Fibroblast of the aortic adventitia (primary cell): Measurements from ENCODE around the gene TMEM107. TPM values are rescaled to one million over a fixed set of nuclear protein-coding genes. Genes with fewer than 3 reads are reported as not detected.

ENCODE experiments used
- DNase-seq: peaks from one replicate; pipeline ENCODE4 v3.0.0-alpha.2; 2010; ENCODE audit warnings: low read depth
- H3K4me3 ChIP-seq: 2 replicates; pipeline ENCODE4 v1.5.1; 2011; ENCODE audit warnings: low read depth, mild to moderate bottlenecking, control low read depth, low read length, moderate library complexity
- CTCF ChIP-seq: IDR thresholded peaks from 2 replicates; pipeline ENCODE4 v1.5.1; 2011; ENCODE audit warnings: mild to moderate bottlenecking, low read length, control low read depth, inconsistent platforms; ENCODE audit not compliant: insufficient read depth
- total RNA-seq: library from RNA; depleted of rRNA; stranded (reverse); fragments of >200 nt; gene quantifications from 2 replicates; pipeline ENCODE4 v1.2.3, GENCODE V29; 2012; ENCODE audit warnings: low replicate concordance

Gene TMEM107
- total RNA-seq, result 17.3 and 32.7 TPM in 2 replicates

- H3K4me3 ChIP-seq, result peak within 1 kb of the TSS; percentile 77
- DNase-seq, result peak; percentile 76
- peak; percentile 5 for TF ChIP-seq CTCF
Observed at GRCh38 chr17:8176197-8176940, at the start of gene TMEM107. TMEM107 (minus strand) TSS chr17:8176380; CDS start chr17:8176286, 94 bp downstream.

- no peak for TF ChIP-seq CTCF
- no peak for DNase-seq
- no peak overlapping the region for H3K4me3 ChIP-seq
Observed at GRCh38 chr17:8224891-8225812, 49.0 kb upstream of the TMEM107 start.

DNA sequence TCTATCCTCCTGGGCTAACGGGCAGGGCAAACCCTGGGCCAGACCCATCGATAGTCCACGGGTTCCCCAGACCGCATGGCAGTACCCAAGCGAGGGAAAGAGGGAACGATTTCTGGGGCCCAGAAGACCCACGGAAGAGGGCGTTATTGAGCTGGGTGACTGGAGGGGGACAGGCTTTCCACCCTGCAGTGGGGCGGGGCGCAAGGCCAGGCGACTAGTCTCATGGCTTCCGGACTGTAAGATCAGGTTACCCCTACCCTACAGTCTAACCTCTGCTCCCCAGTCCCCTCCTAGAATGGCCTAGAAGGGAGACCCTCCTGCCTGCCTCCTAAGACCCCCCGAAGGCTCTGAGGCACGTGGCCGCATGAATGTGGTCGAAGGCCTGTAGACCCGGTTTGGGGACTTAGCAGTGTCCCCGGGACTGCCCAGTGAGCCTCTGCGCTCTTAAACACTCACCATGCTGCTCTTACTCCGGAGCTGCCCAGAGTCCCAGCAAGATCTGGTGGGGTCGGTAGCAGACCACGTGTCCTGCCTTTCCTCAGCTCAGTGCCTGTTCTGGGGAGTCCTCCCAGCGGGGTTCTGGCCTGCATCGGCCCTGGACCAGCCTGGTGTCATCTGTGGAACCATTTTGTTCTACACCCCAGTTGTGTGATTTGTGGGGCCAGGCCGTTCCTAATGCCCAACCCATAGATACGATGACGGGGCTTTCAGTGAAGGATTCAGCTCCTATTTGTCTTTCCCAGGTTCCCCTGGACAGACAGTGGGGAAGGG, 47.4 kb upstream of the TMEM107 start:
- H3K4me3 ChIP-seq, result peak overlapping the region; percentile 73
- no peak for TF ChIP-seq CTCF
- DNase-seq, result peak; percentile 3

DNA sequence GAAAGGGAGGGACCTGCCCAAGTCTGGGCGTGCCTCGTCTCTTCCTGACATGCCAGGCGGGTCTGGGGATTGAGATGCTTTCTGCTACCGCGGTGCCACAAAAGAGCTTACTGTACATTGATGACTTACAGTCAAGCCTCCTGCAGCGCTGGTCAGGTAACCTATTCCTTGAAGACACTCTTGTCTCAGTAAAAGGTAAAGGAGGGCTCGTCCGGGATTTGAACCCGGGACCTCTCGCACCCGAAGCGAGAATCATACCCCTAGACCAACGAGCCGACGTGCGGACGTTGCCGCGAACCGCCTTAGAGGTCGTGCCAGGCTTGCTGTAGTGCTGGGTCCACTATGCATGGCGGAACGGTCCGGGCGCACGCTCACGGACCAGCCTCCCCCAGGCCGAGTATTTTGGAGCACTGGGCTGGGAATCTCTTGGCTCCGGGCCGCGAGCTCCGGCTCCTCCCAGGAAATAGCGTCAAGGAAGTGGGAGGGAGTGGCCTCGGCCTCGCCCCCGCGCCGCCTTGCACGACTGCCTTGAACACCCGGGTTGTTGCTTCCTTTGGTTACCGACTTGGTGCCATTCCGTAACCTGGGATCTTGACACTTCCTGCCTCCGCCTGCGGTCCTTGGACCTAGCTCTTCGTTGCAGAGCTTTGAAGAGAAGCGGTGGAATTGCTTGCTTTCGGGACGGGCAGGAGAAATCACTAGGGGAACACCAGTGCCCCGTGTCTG, 46.6 kb upstream of the TMEM107 start:
- peak; percentile 97 for DNase-seq
- peak overlapping the region; percentile 73 for H3K4me3 ChIP-seq
- TF ChIP-seq CTCF, result no peak

DNA sequence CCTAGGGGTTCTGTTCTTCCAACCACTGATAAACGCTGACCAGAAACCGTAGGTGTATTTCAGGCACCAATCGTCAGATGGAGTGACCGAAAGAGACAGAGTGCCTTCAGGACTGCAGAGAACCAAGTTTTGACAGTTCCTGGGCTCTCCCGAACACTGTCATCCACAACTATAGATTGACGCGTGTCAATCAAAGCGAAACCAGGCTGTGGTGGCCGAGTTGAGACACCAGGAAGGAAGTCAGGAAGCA, 46.1 kb upstream of the TMEM107 start:
- no peak for DNase-seq
- H3K4me3 ChIP-seq, result peak overlapping the region; percentile 73
- TF ChIP-seq CTCF, result no peak
